Loucy (cell line): Measurements from ENCODE around the gene ALPL.

Experiments
- H2AFZ ChIP-seq: fragments of 200-600 bp; sonication (generic); 2 replicates; pipeline ENCODE4 v1.6.0; 2016; ENCODE audit warnings: antibody characterized with exemption, mild to moderate bottlenecking, low read length, moderate library complexity
- H3F3A ChIP-seq: fragments of 200-600 bp; 2 replicates; pipeline ENCODE4 v1.6.0; 2016; ENCODE audit warnings: antibody characterized with exemption, low read depth, mild to moderate bottlenecking
- H3K27me3 ChIP-seq: fragments of 200-600 bp; sonication (generic); 2 replicates; pipeline ENCODE4 v1.6.1; 2014; ENCODE audit warnings: low read length, mild to moderate bottlenecking; ENCODE audit not compliant: insufficient read depth, poor library complexity, severe bottlenecking
- H3K36me3 ChIP-seq: fragments of 200-600 bp; sonication (generic); 2 replicates; pipeline ENCODE4 v1.6.1; 2016; ENCODE audit warnings: low read length; ENCODE audit not compliant: insufficient read depth
- H3K4me1 ChIP-seq: fragments of 200-600 bp; sonication (generic); 2 replicates; pipeline ENCODE4 v1.5.1; 2014; ENCODE audit warnings: low read length, mild to moderate bottlenecking; ENCODE audit not compliant: insufficient read depth, poor library complexity, severe bottlenecking
- H3K4me2 ChIP-seq: fragments of 200-600 bp; sonication (generic); 2 replicates; pipeline ENCODE4 v1.6.0; 2014; ENCODE audit warnings: antibody characterized with exemption, low read length, low read depth, mild to moderate bottlenecking; ENCODE audit not compliant: poor library complexity, severe bottlenecking
- H3K4me3 ChIP-seq: fragments of 200-600 bp; sonication (generic); 2 replicates; pipeline ENCODE4 v1.5.1; 2014; ENCODE audit warnings: low read length, mild to moderate bottlenecking, mixed read lengths; ENCODE audit not compliant: poor library complexity, severe bottlenecking
- H3K79me2 ChIP-seq: fragments of 200-600 bp; sonication (generic); 2 replicates; pipeline ENCODE4 v1.6.1; 2014; ENCODE audit warnings: low read length; ENCODE audit not compliant: insufficient read depth
- H3K9ac ChIP-seq: fragments of 200-600 bp; sonication (generic); 2 replicates; pipeline ENCODE4 v1.6.0; 2014; ENCODE audit warnings: mild to moderate bottlenecking, low read depth, low read length, moderate library complexity; ENCODE audit not compliant: poor library complexity, severe bottlenecking
- H3K9me2 ChIP-seq: fragments of 200-600 bp; sonication (generic); replicated peaks from 2 replicates; pipeline ENCODE4 v1.6.1; 2016; ENCODE audit warnings: low read depth, low read length, mixed read lengths
- H3K9me3 ChIP-seq: fragments of 200-600 bp; sonication (generic); 2 replicates; pipeline ENCODE4 v1.6.1; 2014; ENCODE audit warnings: mild to moderate bottlenecking, antibody characterized with exemption, low read length, low read depth; ENCODE audit not compliant: insufficient read depth
- H4K20me1 ChIP-seq: fragments of 200-600 bp; sonication (generic); 2 replicates; pipeline ENCODE4 v1.6.0; 2014; ENCODE audit warnings: antibody characterized with exemption, low read length, mild to moderate bottlenecking; ENCODE audit not compliant: insufficient read depth, poor library complexity, severe bottlenecking
- EZH2phosphoT487 ChIP-seq: fragments of 200-600 bp; IDR thresholded peaks from 2 replicates; pipeline ENCODE4 v1.6.1; 2018; ENCODE audit warnings: antibody characterized with exemption, mild to moderate bottlenecking, moderate library complexity, borderline replicate concordance
- TF ChIP-seq, protein P1 (sequence below): fragments of 200-600 bp; sonication (generic); conservative IDR thresholded peaks from 2 replicates; pipeline ENCODE4 v1.5.1; 2014; ENCODE audit warnings: mild to moderate bottlenecking, antibody characterized with exemption, low read length

Gene ALPL

DNA sequence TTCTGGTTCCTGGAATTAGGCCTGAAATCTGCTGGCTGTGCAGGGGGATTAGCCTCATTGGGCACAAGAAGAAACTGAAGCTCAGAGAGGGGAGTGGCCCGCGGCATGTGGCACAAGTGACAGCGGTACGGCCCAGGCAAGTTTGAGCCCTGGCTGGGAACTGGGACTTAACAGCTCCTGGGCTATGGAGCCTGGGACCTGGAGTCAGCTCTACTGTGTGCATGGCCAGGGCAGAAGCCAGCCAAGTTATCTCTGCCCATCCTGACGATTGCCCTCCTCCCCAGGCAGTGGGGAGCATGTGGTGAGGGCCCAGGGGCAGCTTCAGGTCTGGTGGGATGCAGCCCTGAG is 61.3 kb downstream of the ALPL start:
- Histone ChIP-seq H2AFZ (no peak overlapping the region), H3F3A (no peaks in the 10 kb centered on the region), H3K9me2 (no peaks in the 10 kb centered on the region), H3K4me2 (no peak overlapping the region), H4K20me1 (no peaks in the 10 kb centered on the region), H3K4me3 (no peak overlapping the region), H3K9ac (no peak overlapping the region), H3K9me3 (no peaks in the 10 kb centered on the region), H3K79me2 (no peaks in the 10 kb centered on the region), H3K27me3 (no peaks in the 10 kb centered on the region), H3K36me3 (no peaks in the 10 kb centered on the region), H3K4me1 (no peaks in the 10 kb centered on the region)
- TF ChIP-seq EZH2phosphoT487 = no peak
- TF ChIP-seq, protein P1, sequence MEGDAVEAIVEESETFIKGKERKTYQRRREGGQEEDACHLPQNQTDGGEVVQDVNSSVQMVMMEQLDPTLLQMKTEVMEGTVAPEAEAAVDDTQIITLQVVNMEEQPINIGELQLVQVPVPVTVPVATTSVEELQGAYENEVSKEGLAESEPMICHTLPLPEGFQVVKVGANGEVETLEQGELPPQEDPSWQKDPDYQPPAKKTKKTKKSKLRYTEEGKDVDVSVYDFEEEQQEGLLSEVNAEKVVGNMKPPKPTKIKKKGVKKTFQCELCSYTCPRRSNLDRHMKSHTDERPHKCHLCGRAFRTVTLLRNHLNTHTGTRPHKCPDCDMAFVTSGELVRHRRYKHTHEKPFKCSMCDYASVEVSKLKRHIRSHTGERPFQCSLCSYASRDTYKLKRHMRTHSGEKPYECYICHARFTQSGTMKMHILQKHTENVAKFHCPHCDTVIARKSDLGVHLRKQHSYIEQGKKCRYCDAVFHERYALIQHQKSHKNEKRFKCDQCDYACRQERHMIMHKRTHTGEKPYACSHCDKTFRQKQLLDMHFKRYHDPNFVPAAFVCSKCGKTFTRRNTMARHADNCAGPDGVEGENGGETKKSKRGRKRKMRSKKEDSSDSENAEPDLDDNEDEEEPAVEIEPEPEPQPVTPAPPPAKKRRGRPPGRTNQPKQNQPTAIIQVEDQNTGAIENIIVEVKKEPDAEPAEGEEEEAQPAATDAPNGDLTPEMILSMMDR = no peak

DNA sequence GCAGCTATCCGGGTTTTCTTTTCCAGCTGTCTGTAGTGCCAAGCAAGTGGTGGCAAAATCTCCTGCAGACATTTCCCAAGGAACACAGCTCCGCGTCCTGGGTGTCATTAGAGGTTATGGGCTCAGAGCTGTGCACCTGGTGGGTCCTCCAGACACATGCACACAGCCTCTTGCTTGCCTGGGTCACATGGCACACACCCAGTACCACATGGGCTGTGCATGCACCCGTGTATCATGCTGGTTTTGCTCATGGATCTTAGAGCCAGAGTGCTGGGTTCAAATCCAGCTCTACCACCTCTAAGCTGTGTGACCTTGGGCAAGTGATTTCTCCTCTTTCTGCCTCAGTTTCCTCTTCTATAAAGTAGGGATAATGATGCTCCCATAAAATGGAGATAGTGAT is 61.7 kb downstream of the ALPL start:
- H3K9me2 ChIP-seq = no peaks in the 10 kb centered on the region
- H3K36me3 ChIP-seq = no peaks in the 10 kb centered on the region
- TF ChIP-seq, protein P1 = no peak
- no peak for TF ChIP-seq EZH2phosphoT487
- H3K9ac ChIP-seq = no peak overlapping the region
- H2AFZ ChIP-seq = no peak overlapping the region
- no peak overlapping the region for H3K4me2 ChIP-seq
- no peaks in the 10 kb centered on the region for H4K20me1 ChIP-seq
- H3K27me3 ChIP-seq = no peaks in the 10 kb centered on the region
- no peaks in the 10 kb centered on the region for H3K79me2 ChIP-seq
- no peaks in the 10 kb centered on the region for H3K4me1 ChIP-seq
- no peaks in the 10 kb centered on the region for H3F3A ChIP-seq
- H3K9me3 ChIP-seq = no peaks in the 10 kb centered on the region
- H3K4me3 ChIP-seq = no peak overlapping the region

DNA sequence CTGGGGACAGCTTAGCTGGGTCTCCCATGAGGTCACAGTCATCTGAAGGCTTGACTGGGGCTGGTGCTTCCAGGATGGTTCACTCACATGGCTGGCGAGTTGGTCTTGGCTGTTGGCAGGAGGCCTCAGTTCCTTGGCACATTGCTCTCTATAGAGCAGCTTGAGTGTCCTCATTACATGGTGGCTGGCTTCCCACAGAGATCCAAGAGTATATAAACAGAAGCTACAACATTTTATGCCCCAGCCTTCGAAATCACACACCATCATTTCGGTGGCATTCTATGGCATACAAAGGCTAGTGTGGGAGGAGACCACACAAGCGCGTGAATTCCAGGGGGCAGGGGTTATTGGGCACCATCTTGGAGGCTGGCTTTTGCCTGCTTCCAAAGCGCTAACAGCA is 63.0 kb downstream of the ALPL start:
- TF ChIP-seq EZH2phosphoT487 = no peak
- TF ChIP-seq, protein P1 = no peak
- no peaks in the 10 kb centered on the region for H3K9me2 ChIP-seq
- no peak overlapping the region for H2AFZ ChIP-seq
- no peak overlapping the region for H3K4me2 ChIP-seq
- H3F3A ChIP-seq = no peaks in the 10 kb centered on the region
- no peaks in the 10 kb centered on the region for H4K20me1 ChIP-seq
- no peaks in the 10 kb centered on the region for H3K79me2 ChIP-seq
- no peak overlapping the region for H3K4me3 ChIP-seq
- no peaks in the 10 kb centered on the region for H3K36me3 ChIP-seq
- no peaks in the 10 kb centered on the region for H3K9me3 ChIP-seq
- H3K9ac ChIP-seq = no peak overlapping the region
- H3K4me1 ChIP-seq = no peaks in the 10 kb centered on the region
- H3K27me3 ChIP-seq = no peaks in the 10 kb centered on the region
